DOHH2 (cell line): Measurements from ENCODE around the gene GPC6.

ENCODE experiments used
- CTCF ChIP-seq: fragments of 200-600 bp; sonication (generic); IDR thresholded peaks from one replicate; pipeline ENCODE4 v1.5.1; 2014; ENCODE audit warnings: antibody characterized with exemption, mild to moderate bottlenecking, low read depth, low read length; ENCODE audit not compliant: poor library complexity, severe bottlenecking
- EZH2phosphoT487 ChIP-seq: fragments of 200-600 bp; sonication (generic); IDR thresholded peaks from 2 replicates; pipeline ENCODE4 v1.6.1; 2017; ENCODE audit warnings: borderline replicate concordance, mild to moderate bottlenecking, antibody characterized with exemption, low read length, moderate library complexity, mixed read lengths

GRCh38 chr13:94291631-94292322 lies 1065.2 kb downstream of the GPC6 start:
- TF ChIP-seq CTCF = no peak
- no peak for TF ChIP-seq EZH2phosphoT487
